Gastrocnemius medialis (tissue), 4 donors: Measurements from ENCODE around the gene PPP1R26. TPM values are rescaled to one million over a fixed set of nuclear protein-coding genes. Genes with fewer than 3 reads are reported as not detected.

Source experiments
- ATAC-seq, 2 donors: fragments of 150-250 bp; one replicate each; pipeline ENCODE4 v1.9.1; 2016
- DNase-seq, 2 donors: peaks; one replicate each; pipeline ENCODE4 v3.0.0-alpha.2; 2019
- H3K27ac ChIP-seq, 4 donors: fragments of 200-600 bp; sonication (generic); 1 replicate in 1 of 4; 2 replicates in 3 of 4; pipeline ENCODE4 v1.5.1; 2016 to 2018; ENCODE audit warnings: mild to moderate bottlenecking in 2 of 4, moderate library complexity in 1 of 4
- H3K27me3 ChIP-seq, 3 donors: fragments of 200-600 bp; sonication (generic) in 2 of 3; 1 replicate in 1 of 3; 2 replicates in 2 of 3; pipeline versions ENCODE4 v1.5.1 to v1.6.0; 2016 to 2019; ENCODE audit warnings: mild to moderate bottlenecking in 1 of 3, moderate library complexity in 1 of 3
- H3K36me3 ChIP-seq, 2 donors: fragments of 200-600 bp; sonication (generic) in 1 of 2; one replicate each; pipeline ENCODE4 v1.5.1; 2017 to 2018
- H3K4me1 ChIP-seq, 2 donors: fragments of 200-600 bp; sonication (generic) in 1 of 2; one replicate each; pipeline ENCODE4 v1.5.1; 2016 to 2017; ENCODE audit warnings: mild to moderate bottlenecking in 2 of 2
- H3K4me3 ChIP-seq, 4 donors: fragments of 200-600 bp; sonication (generic) in 3 of 4; 1 replicate in 1 of 4; 2 replicates in 3 of 4; pipeline ENCODE4 v1.5.1; 2016 to 2019; ENCODE audit warnings: mild to moderate bottlenecking in 2 of 4
- H3K9me3 ChIP-seq, 3 donors: fragments of 200-600 bp; sonication (generic) in 2 of 3; 1 replicate in 1 of 3; 2 replicates in 2 of 3; pipeline ENCODE4 v1.5.1; 2016 to 2019
- CTCF ChIP-seq, 5 experiments: fragments of 450-650 bp in 3 of 5; fragments of 200-600 bp in 2 of 5; sonication (generic) in 2 of 5; IDR thresholded peaks in 4 of 5; conservative IDR thresholded peaks in 1 of 5; 1 replicate in 4 of 5; 2 replicates in 1 of 5; pipeline ENCODE4 v1.5.1; 2016 to 2019; ENCODE audit warnings: antibody characterized with exemption in 5 of 5, mild to moderate bottlenecking in 3 of 5, moderate library complexity in 3 of 5
- POLR2A ChIP-seq, 2 donors: fragments of 450-650 bp; IDR thresholded peaks; one replicate each; pipeline ENCODE4 v1.6.1; 2017; ENCODE audit warnings: antibody characterized with exemption in 2 of 2, mild to moderate bottlenecking in 2 of 2, moderate library complexity in 2 of 2
- in situ Hi-C, 4 donors: fragments of 200-750 bp; cut with MboI; loops; one replicate each; pipeline versions ENCODE4 v1.15.0 to v1.8.0; 2017; ENCODE audit warnings: low sequenced_read_pairs in 4 of 4
- intact Hi-C: fragments of 100-400 bp; cut with DNase I; formaldehyde crosslinking; loops from one replicate; pipeline ENCODE4 v1.15.1; 2023; ENCODE audit warnings: low total_unique reads
- total RNA-seq, 4 donors: library from RNA; depleted of rRNA; stranded (reverse); fragments of >200 nt; gene quantifications; one replicate each; pipeline versions ENCODE4 v1.1.0 to v1.2.3, GENCODE V29; 2016

Gene PPP1R26
- total RNA-seq, 4 donors from 2014 or later = 2.6 to 7.1 (median 5.1) TPM

- no peak for DNase-seq
- Histone ChIP-seq H3K9me3 (no peaks in the 10 kb centered on the region), H3K27ac (no peak overlapping the region), H3K4me1 (no peaks in the 10 kb centered on the region), H3K36me3 (no peaks in the 10 kb centered on the region), H3K4me3 (no peak overlapping the region), H3K27me3 (peaks cover 0 to 7% (median 4%) of the 10 kb centered on the region in 3 donors)
- TF ChIP-seq CTCF (IDR thresholded peaks at IDR 0.05 in 4 of 5, conservative IDR thresholded peaks at IDR 0.05 in 1 of 5) (no peak), POLR2A (IDR thresholded peaks at IDR 0.05) (no peak)
- no peak for ATAC-seq
- in situ Hi-C loops = no loop called here
- intact Hi-C loops = no loop called here
Observed at GRCh38 chr9:135536216-135536615, 56.6 kb downstream of the PPP1R26 start.

Other genes with a start within 250 kb of the PPP1R26 start
- gene MRPS2, start 20.9 kb downstream of the PPP1R26 start, total RNA-seq = 100 to 1,000 TPM in 1 of 4 donors, 10 to 100 TPM in 3; 48.8 to 108 (median 69.5) TPM
- gene LCN1, start 41.7 kb downstream of the PPP1R26 start, total RNA-seq = not detected
- gene OBP2A, start 66.3 kb downstream of the PPP1R26 start, total RNA-seq = not detected
- not detected for gene PAEP, start 82.0 kb downstream of the PPP1R26 start, total RNA-seq
- gene GLT6D1, start 159.8 kb downstream of the PPP1R26 start, total RNA-seq = not detected
- gene LCN9, start 183.5 kb downstream of the PPP1R26 start, total RNA-seq = not detected
- gene SOHLH1, start 219.7 kb downstream of the PPP1R26 start, total RNA-seq = not detected
- gene KCNT1, start 222.4 kb downstream of the PPP1R26 start, total RNA-seq = 1 to 10 TPM; 2.3 to 8.7 (median 5.3) TPM